Keratinocyte (primary cell): ENCODE results near the gene BOK. TPM values are rescaled to one million over a fixed set of nuclear protein-coding genes. Genes with fewer than 3 reads are reported as not detected.

Experiments used
- DNase-seq: peaks from one replicate; pipeline ENCODE4 v3.0.0-alpha.2; 2011; ENCODE audit warnings: low read depth, missing footprints, low spot score
- FAIRE-seq: peaks from 2 replicates; lab custom pipeline; 2011; peaks lifted over from hg19 to GRCh38; lab: Jason Lieb, UNC
- H2AFZ ChIP-seq: 2 replicates; pipeline ENCODE4 v1.6.0; 2012; ENCODE audit warnings: low read length, control low read depth, inconsistent platforms; ENCODE audit not compliant: control insufficient read depth
- H3K27ac ChIP-seq: 2 replicates; pipeline ENCODE4 v1.5.1; 2011; ENCODE audit warnings: low read length; ENCODE audit not compliant: control insufficient read depth, insufficient read depth
- H3K27me3 ChIP-seq: 3 replicates; pipeline ENCODE4 v1.6.0; 2011; ENCODE audit warnings: low read length; ENCODE audit not compliant: control insufficient read depth, insufficient read depth; ENCODE audit errors: extremely low read depth
- H3K36me3 ChIP-seq, 2 experiments: 2 replicates in 1 of 2; 3 replicates in 1 of 2; pipeline ENCODE4 v1.5.1; 2011; ENCODE audit warnings: low read length in 2 of 2, mild to moderate bottlenecking in 1 of 2; ENCODE audit not compliant: control insufficient read depth in 2 of 2, insufficient read depth in 2 of 2; ENCODE audit errors: extremely low read depth in 1 of 2
- H3K4me1 ChIP-seq: 3 replicates; pipeline ENCODE4 v1.5.1; 2011; ENCODE audit warnings: low read length; ENCODE audit not compliant: control insufficient read depth, insufficient read depth; ENCODE audit errors: extremely low read depth
- H3K4me2 ChIP-seq: 3 replicates; pipeline ENCODE4 v1.6.0; 2011; ENCODE audit warnings: low read depth, low read length; ENCODE audit not compliant: control insufficient read depth, insufficient read depth; ENCODE audit errors: extremely low read depth
- H3K4me3 ChIP-seq, 3 experiments: fragments of 200-600 bp in 1 of 3; sonication (generic) in 1 of 3; 2 replicates in 2 of 3; 3 replicates in 1 of 3; pipeline ENCODE4 v1.5.1; 2011 to 2016; ENCODE audit warnings: low read length in 3 of 3, mild to moderate bottlenecking in 3 of 3, control low read depth in 2 of 3, inconsistent platforms in 1 of 3, low read depth in 1 of 3, mixed read lengths in 1 of 3, mixed run types in 1 of 3, moderate library complexity in 1 of 3; ENCODE audit not compliant: control insufficient read depth in 2 of 3, insufficient read depth in 2 of 3; ENCODE audit errors: extremely low read depth in 1 of 3
- H3K79me2 ChIP-seq: 2 replicates; pipeline ENCODE4 v1.6.0; 2012; ENCODE audit warnings: low read length; ENCODE audit not compliant: control insufficient read depth, insufficient read depth
- H3K9ac ChIP-seq: 3 replicates; pipeline ENCODE4 v1.6.0; 2011; ENCODE audit warnings: low read length; ENCODE audit not compliant: control insufficient read depth, insufficient read depth; ENCODE audit errors: extremely low read depth
- H3K9me1 ChIP-seq: 3 replicates; pipeline ENCODE4 v1.6.0; 2011; ENCODE audit warnings: low read length; ENCODE audit not compliant: control insufficient read depth, insufficient read depth; ENCODE audit errors: extremely low read depth
- H3K9me3 ChIP-seq: 2 replicates; pipeline ENCODE4 v1.5.1; 2012; ENCODE audit warnings: low read depth, low read length; ENCODE audit not compliant: control insufficient read depth
- H4K20me1 ChIP-seq: 3 replicates; pipeline ENCODE4 v1.6.0; 2011; ENCODE audit warnings: low read length; ENCODE audit not compliant: control insufficient read depth, insufficient read depth; ENCODE audit errors: extremely low read depth
- EZH2 ChIP-seq: IDR thresholded peaks from one replicate; pipeline ENCODE4 v1.6.1; 2012; ENCODE audit warnings: inconsistent platforms, mild to moderate bottlenecking, low read length, moderate library complexity
- dilution Hi-C: fragments of 300-500 bp; cut with MboI; formaldehyde crosslinking; loops from one replicate; pipeline ENCODE4 v1.7.0; 2020; ENCODE audit warnings: low sequenced_read_pairs; ENCODE audit not compliant: extremely low pct_ligation_motif_present
- polyA plus RNA-seq, 5 experiments: library from polyadenylated mRNA; depleted of rRNA in 3 of 5; stranded (reverse) in 3 of 5; stranded (forward) in 1 of 5; unstranded in 1 of 5; fragments of >200 nt; gene quantifications; 1 replicate in 1 of 5; 2 replicates in 3 of 5; 3 replicates in 1 of 5; pipeline versions ENCODE4 v1.2.1 to v1.2.3, GENCODE V29; 2011 to 2012; ENCODE audit warnings: missing spikeins in 2 of 5, low read depth in 1 of 5, low replicate concordance in 1 of 5
- TF ChIP-seq, protein P1 (sequence below), 3 experiments: IDR thresholded peaks in 1 of 3; conservative IDR thresholded peaks in 1 of 3; optimal IDR thresholded peaks in 1 of 3; 2 replicates in 2 of 3; 3 replicates in 1 of 3; pipeline versions ENCODE3 to v1.5.1; 2011; ENCODE audit warnings: low read length in 3 of 3, mild to moderate bottlenecking in 3 of 3, moderate library complexity in 2 of 3, control low read depth in 1 of 3, inconsistent platforms in 1 of 3; ENCODE audit not compliant: insufficient read depth in 2 of 3; ENCODE audit errors: extremely low read depth in 1 of 3

The BOK gene
- polyA plus RNA-seq, 1 donor (not counting 4 experiments of a cell fraction or from before 2014, with no cell fraction given) = 15.4 TPM

GRCh38 chr2:241563571-241563980 is 5.0 kb downstream of the BOK start:
- no peak for DNase-seq
- H3K9me3 ChIP-seq = no peaks in the 10 kb centered on the region
- no peak overlapping the region for H2AFZ ChIP-seq
- H3K9me1 ChIP-seq = no peaks in the 10 kb centered on the region
- FAIRE-seq = no peak
- H3K79me2 ChIP-seq = peaks cover 65% of the 10 kb centered on the region
- H3K4me3 ChIP-seq = no peak overlapping the region
- no peak overlapping the region for H3K4me2 ChIP-seq
- H3K36me3 ChIP-seq = peaks cover 5 to 10% of the 10 kb centered on the region in 2 experiments
- TF ChIP-seq, protein P1, sequence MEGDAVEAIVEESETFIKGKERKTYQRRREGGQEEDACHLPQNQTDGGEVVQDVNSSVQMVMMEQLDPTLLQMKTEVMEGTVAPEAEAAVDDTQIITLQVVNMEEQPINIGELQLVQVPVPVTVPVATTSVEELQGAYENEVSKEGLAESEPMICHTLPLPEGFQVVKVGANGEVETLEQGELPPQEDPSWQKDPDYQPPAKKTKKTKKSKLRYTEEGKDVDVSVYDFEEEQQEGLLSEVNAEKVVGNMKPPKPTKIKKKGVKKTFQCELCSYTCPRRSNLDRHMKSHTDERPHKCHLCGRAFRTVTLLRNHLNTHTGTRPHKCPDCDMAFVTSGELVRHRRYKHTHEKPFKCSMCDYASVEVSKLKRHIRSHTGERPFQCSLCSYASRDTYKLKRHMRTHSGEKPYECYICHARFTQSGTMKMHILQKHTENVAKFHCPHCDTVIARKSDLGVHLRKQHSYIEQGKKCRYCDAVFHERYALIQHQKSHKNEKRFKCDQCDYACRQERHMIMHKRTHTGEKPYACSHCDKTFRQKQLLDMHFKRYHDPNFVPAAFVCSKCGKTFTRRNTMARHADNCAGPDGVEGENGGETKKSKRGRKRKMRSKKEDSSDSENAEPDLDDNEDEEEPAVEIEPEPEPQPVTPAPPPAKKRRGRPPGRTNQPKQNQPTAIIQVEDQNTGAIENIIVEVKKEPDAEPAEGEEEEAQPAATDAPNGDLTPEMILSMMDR (optimal IDR thresholded peaks at IDR 0.05 in 1 of 3, IDR thresholded peaks at IDR 0.05 in 1 of 3, conservative IDR thresholded peaks at IDR 0.05 in 1 of 3; ENCODE audit: extremely low read depth in 1 of 3, insufficient read depth in 2 of 3, low read length in 3 of 3) = no peak
- TF ChIP-seq EZH2 = no peak
- no peak overlapping the region for H3K9ac ChIP-seq
- H4K20me1 ChIP-seq = peaks cover 10% of the 10 kb centered on the region
- no peak overlapping the region for H3K27ac ChIP-seq
- H3K27me3 ChIP-seq = no peaks in the 10 kb centered on the region
- peaks cover 28% of the 10 kb centered on the region for H3K4me1 ChIP-seq
- dilution Hi-C loops = no loop called here

GRCh38 chr2:241563981-241564595 is 5.5 kb downstream of the BOK start:
- Histone ChIP-seq H3K36me3 (peaks cover 5 to 10% of the 10 kb centered on the region in 2 experiments), H3K9me1 (no peaks in the 10 kb centered on the region), H2AFZ (no peak overlapping the region), H3K79me2 (peaks cover 68% of the 10 kb centered on the region), H4K20me1 (peaks cover 10% of the 10 kb centered on the region), H3K4me3 (no peak overlapping the region), H3K4me2 (no peak overlapping the region), H3K27ac (no peak overlapping the region), H3K27me3 (no peaks in the 10 kb centered on the region), H3K9me3 (no peaks in the 10 kb centered on the region), H3K4me1 (peaks cover 28% of the 10 kb centered on the region), H3K9ac (no peak overlapping the region)
- dilution Hi-C loops = no loop called here
- FAIRE-seq = no peak
- DNase-seq = no peak
- TF ChIP-seq, protein P1 (optimal IDR thresholded peaks at IDR 0.05 in 1 of 3, IDR thresholded peaks at IDR 0.05 in 1 of 3, conservative IDR thresholded peaks at IDR 0.05 in 1 of 3; ENCODE audit: extremely low read depth in 1 of 3, insufficient read depth in 2 of 3, low read length in 3 of 3) = no peak
- no peak for TF ChIP-seq EZH2
